ENCODE measurements around the gene GAD1. TPM values are rescaled to one million over a fixed set of nuclear protein-coding genes. Genes with fewer than 3 reads are reported as not detected.

Gene GAD1
- total and polyA plus RNA-seq, 2 of the 4 experiments (the other 2 are of a cell fraction): not detected

- Histone ChIP-seq H3K4me3 (ENCODE audit: insufficient read depth, low read depth, low read length) (no peak overlapping the region), H3K4me2 (ENCODE audit: low read depth, low read length) (no peak overlapping the region), H4K20me1 (ENCODE audit: insufficient read depth, low read length) (no peaks in the 10 kb centered on the region), H3K9me1 (ENCODE audit: insufficient read depth, low read length) (no peaks in the 10 kb centered on the region), H3K9me3 (ENCODE audit: control insufficient read depth, insufficient read depth, low read length) (no peaks in the 10 kb centered on the region), H2BK20ac (ENCODE audit: low read depth, low read length) (no peak overlapping the region), H3K18ac (ENCODE audit: low read depth, low read length) (no peak overlapping the region), H3K14ac (replicated peaks; ENCODE audit: low read depth, low read length) (no peak overlapping the region), H3K4me1 (ENCODE audit: control insufficient read depth, insufficient read depth, low read length) (no peaks in the 10 kb centered on the region), H4K8ac (ENCODE audit: low read depth in 2 of 2, low read length in 2 of 2) (no peak overlapping the region), H3K9ac (ENCODE audit: low read depth, low read length) (no peak overlapping the region), H2BK15ac (ENCODE audit: low read depth, low read length) (no peak overlapping the region), H3K79me1 (ENCODE audit: low read depth in 1 of 2, low read length in 2 of 2) (no peaks in the 10 kb centered on the region), H2AK5ac (ENCODE audit: low read depth, low read length) (no peak overlapping the region; the same call in 1 of the 2 replicates), H2AK9ac (replicated peaks; ENCODE audit: low read depth, low read length, poor library complexity) (no peak overlapping the region), H3K27me3 (ENCODE audit: control insufficient read depth, insufficient read depth, low read length) (peaks cover 4% of the 10 kb centered on the region; the same call in 1 of the 2 replicates), H4K5ac (ENCODE audit: low read depth, low read length) (no peak overlapping the region), H3K4ac (ENCODE audit: low read depth, low read length) (no peak overlapping the region), H3K56ac (ENCODE audit: extremely low read depth, insufficient read depth, low read length) (no peak overlapping the region), H2BK5ac (ENCODE audit: low read depth, low read length, poor library complexity, severe bottlenecking) (no peak overlapping the region), H2BK120ac (ENCODE audit: low read depth, low read length) (no peak overlapping the region), H3K23ac (ENCODE audit: low read depth, low read length) (no peak overlapping the region), H2AFZ (replicated peaks; ENCODE audit: low read length, poor library complexity) (no peak overlapping the region), H3K27ac (ENCODE audit: insufficient read depth, low read length) (no peak overlapping the region), H3K36me3 (ENCODE audit: control insufficient read depth, insufficient read depth, low read length) (no peaks in the 10 kb centered on the region), H4K91ac (ENCODE audit: insufficient read depth, low read depth, low read length) (no peak overlapping the region)
- BruUV-seq (replicated peaks): no TSS peak
- ATAC-seq (ENCODE audit: low read depth): no peak
- DNase-seq: no peak
- TF ChIP-seq MAZ (IDR thresholded peaks at IDR 0.05; ENCODE audit: borderline replicate concordance, low read depth, low read length) (no peak), RFX5 (IDR thresholded peaks at IDR 0.05; ENCODE audit: low read depth, low read length) (no peak), NFE2L2 (IDR thresholded peaks at IDR 0.05; ENCODE audit: low read depth, low read length) (no peak), POLR2A (IDR thresholded peaks at IDR 0.05; ENCODE audit: low read depth, low read length) (no peak), FOS (IDR thresholded peaks at IDR 0.05; ENCODE audit: low read depth, low read length) (no peak), MAFK (IDR thresholded peaks at IDR 0.05; ENCODE audit: low read depth, low read length) (no peak), SMC3 (IDR thresholded peaks at IDR 0.05; ENCODE audit: low read depth, low read length) (no peak), ELK1 (IDR thresholded peaks at IDR 0.05; ENCODE audit: borderline replicate concordance, low read depth, low read length) (no peak), BHLHE40 (IDR thresholded peaks at IDR 0.05; ENCODE audit: low read depth, low read length) (no peak)
- in situ Hi-C loops (cut with MboI; ENCODE audit: low sequenced_read_pairs): no loop called here
- CTCF ChIA-PET: interaction anchor here (2.3 kb wide), 1 partner anchor 13 kb away, joined by 8 read pairs; no protein-coding TSS in a partner anchor
- dilution Hi-C loops (cut with HindIII; ENCODE audit: low sequenced_read_pairs, unreplicated experiment): no loop called here
- intact Hi-C loops (cut with micrococcal nuclease): no loop called here
- POLR2A ChIA-PET (ENCODE audit: unreplicated experiment): no interaction called here
- WGBS, 2 experiments (ENCODE audit: extremely low coverage in 2 of 2, insufficient read length in 1 of 2): 33% methylated on average over 1 of the region's 5 CpGs; no CpG with 5 or more reads in 1 of the 2 experiments
Measured at GRCh38 chr2:170885130-170885791, 68.6 kb downstream of the GAD1 start.

All from IMR-90 (cell line).